ENCODE data around the gene GFPT1. TPM values are rescaled to one million over a fixed set of nuclear protein-coding genes. Genes with fewer than 3 reads are reported as not detected.

Gene GFPT1
- total and polyA plus RNA-seq, 4 donors = 14.7 to 42.6 (median 18.1) TPM

DNA sequence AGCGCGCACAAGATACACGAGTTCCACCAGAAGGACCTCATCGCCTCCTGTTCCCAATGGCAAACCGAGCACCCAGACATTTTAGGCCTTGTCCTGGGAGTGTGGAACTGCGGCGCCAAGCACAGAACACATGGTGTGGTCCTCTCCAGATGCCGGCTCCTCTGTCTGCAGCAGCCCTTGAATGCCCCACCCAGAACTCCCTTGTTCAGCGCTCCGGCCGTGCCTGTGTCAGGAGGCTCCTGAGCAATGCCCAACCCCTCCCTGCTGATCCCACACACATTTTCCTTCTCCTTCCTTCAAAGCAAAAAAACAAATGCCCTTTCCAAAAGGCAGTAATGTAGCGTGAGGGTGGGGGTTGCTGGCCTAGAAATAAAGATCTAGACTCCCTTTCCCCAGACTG, 89.8 kb downstream of the GFPT1 start:
- Histone ChIP-seq H3K36me3 (ENCODE audit: control insufficient read depth in 4 of 4, insufficient read depth in 3 of 4, low read depth in 1 of 4, low read length in 3 of 4) (no peaks in the 10 kb centered on the region), H3K27me3 (ENCODE audit: control insufficient read depth in 4 of 4, insufficient read depth in 4 of 4, low read length in 3 of 4) (no peaks in the 10 kb centered on the region), H3K4me3 (ENCODE audit: low read depth in 1 of 3, low read length in 3 of 3) (no peak overlapping the region), H3K9ac (ENCODE audit: low read depth in 1 of 2, low read length in 2 of 2) (no peak overlapping the region), H3K27ac (ENCODE audit: low read depth in 1 of 2, low read length in 2 of 2) (no peak overlapping the region), H3K9me3 (ENCODE audit: control insufficient read depth in 4 of 4, low read length in 3 of 4) (no peaks in the 10 kb centered on the region), H3K4me1 (ENCODE audit: control insufficient read depth in 4 of 4, insufficient read depth in 4 of 4, low read length in 3 of 4) (no peaks in the 10 kb centered on the region)
- no peak for DNase-seq (ENCODE audit: low spot score)
- TF ChIP-seq, protein P1, sequence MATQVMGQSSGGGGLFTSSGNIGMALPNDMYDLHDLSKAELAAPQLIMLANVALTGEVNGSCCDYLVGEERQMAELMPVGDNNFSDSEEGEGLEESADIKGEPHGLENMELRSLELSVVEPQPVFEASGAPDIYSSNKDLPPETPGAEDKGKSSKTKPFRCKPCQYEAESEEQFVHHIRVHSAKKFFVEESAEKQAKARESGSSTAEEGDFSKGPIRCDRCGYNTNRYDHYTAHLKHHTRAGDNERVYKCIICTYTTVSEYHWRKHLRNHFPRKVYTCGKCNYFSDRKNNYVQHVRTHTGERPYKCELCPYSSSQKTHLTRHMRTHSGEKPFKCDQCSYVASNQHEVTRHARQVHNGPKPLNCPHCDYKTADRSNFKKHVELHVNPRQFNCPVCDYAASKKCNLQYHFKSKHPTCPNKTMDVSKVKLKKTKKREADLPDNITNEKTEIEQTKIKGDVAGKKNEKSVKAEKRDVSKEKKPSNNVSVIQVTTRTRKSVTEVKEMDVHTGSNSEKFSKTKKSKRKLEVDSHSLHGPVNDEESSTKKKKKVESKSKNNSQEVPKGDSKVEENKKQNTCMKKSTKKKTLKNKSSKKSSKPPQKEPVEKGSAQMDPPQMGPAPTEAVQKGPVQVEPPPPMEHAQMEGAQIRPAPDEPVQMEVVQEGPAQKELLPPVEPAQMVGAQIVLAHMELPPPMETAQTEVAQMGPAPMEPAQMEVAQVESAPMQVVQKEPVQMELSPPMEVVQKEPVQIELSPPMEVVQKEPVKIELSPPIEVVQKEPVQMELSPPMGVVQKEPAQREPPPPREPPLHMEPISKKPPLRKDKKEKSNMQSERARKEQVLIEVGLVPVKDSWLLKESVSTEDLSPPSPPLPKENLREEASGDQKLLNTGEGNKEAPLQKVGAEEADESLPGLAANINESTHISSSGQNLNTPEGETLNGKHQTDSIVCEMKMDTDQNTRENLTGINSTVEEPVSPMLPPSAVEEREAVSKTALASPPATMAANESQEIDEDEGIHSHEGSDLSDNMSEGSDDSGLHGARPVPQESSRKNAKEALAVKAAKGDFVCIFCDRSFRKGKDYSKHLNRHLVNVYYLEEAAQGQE (IDR thresholded peaks at IDR 0.05) = no peak
- no peak for TF ChIP-seq JUND (IDR thresholded peaks at IDR 0.05)
- TF ChIP-seq, protein P2, sequence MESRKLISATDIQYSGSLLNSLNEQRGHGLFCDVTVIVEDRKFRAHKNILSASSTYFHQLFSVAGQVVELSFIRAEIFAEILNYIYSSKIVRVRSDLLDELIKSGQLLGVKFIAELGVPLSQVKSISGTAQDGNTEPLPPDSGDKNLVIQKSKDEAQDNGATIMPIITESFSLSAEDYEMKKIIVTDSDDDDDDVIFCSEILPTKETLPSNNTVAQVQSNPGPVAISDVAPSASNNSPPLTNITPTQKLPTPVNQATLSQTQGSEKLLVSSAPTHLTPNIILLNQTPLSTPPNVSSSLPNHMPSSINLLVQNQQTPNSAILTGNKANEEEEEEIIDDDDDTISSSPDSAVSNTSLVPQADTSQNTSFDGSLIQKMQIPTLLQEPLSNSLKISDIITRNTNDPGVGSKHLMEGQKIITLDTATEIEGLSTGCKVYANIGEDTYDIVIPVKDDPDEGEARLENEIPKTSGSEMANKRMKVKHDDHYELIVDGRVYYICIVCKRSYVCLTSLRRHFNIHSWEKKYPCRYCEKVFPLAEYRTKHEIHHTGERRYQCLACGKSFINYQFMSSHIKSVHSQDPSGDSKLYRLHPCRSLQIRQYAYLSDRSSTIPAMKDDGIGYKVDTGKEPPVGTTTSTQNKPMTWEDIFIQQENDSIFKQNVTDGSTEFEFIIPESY (IDR thresholded peaks at IDR 0.05) = no peak
- TF ChIP-seq FOXA1 (IDR thresholded peaks at IDR 0.05) = no peak
- WGBS = 92% methylated on average over 12 of the region's 12 CpGs

DNA sequence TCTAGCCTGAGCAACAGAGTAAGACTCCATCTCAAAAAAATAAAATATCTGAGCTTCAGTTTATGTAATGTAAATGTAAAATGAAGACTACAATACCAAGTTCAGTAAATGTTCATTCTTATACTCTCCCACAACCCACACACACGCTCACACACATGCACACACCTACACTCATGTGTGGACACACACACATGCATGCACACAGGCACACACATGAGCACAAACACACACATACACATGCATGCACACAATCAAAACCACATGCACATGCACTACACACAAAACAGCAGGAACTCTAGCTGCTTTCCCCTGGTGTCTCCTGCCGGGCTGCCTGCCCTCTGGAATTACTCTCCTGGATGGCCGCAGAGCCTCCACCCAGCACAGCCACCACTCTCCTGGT, 90.6 kb downstream of the GFPT1 start:
- Histone ChIP-seq H3K27me3 (ENCODE audit: control insufficient read depth in 4 of 4, insufficient read depth in 4 of 4, low read length in 3 of 4) (no peaks in the 10 kb centered on the region), H3K4me3 (ENCODE audit: low read depth in 1 of 3, low read length in 3 of 3) (no peak overlapping the region), H3K9me3 (ENCODE audit: control insufficient read depth in 4 of 4, low read length in 3 of 4) (no peaks in the 10 kb centered on the region), H3K27ac (ENCODE audit: low read depth in 1 of 2, low read length in 2 of 2) (no peak overlapping the region), H3K4me1 (ENCODE audit: control insufficient read depth in 4 of 4, insufficient read depth in 4 of 4, low read length in 3 of 4) (no peaks in the 10 kb centered on the region), H3K36me3 (ENCODE audit: control insufficient read depth in 4 of 4, insufficient read depth in 3 of 4, low read depth in 1 of 4, low read length in 3 of 4) (no peaks in the 10 kb centered on the region), H3K9ac (ENCODE audit: low read depth in 1 of 2, low read length in 2 of 2) (no peak overlapping the region)
- WGBS = 96% methylated on average over 3 of the region's 3 CpGs
- TF ChIP-seq, protein P1 (IDR thresholded peaks at IDR 0.05) = no peak
- TF ChIP-seq FOXA1 (IDR thresholded peaks at IDR 0.05) (no peak), NR2F2 (IDR thresholded peaks at IDR 0.05) (no peak), GABPA (IDR thresholded peaks at IDR 0.05 in 1 of 2, conservative IDR thresholded peaks at IDR 0.05 in 1 of 2) (no peak), SP1 (IDR thresholded peaks at IDR 0.05) (no peak), HNF4G (IDR thresholded peaks at IDR 0.05) (no peak), YY1 (IDR thresholded peaks at IDR 0.05) (no peak), TAF1 (conservative IDR thresholded peaks at IDR 0.05) (no peak), FOXA2 (IDR thresholded peaks at IDR 0.05) (no peak), RXRA (IDR thresholded peaks at IDR 0.05) (no peak), EGR1 (IDR thresholded peaks at IDR 0.05; ENCODE audit: low read depth in 2 of 2) (no peak), JUND (IDR thresholded peaks at IDR 0.05) (no peak), RAD21 (IDR thresholded peaks at IDR 0.05) (no peak), HNF4A (conservative IDR thresholded peaks at IDR 0.05) (no peak)
- TF ChIP-seq, protein P2 (IDR thresholded peaks at IDR 0.05) = no peak
- TF ChIP-seq, protein P3, sequence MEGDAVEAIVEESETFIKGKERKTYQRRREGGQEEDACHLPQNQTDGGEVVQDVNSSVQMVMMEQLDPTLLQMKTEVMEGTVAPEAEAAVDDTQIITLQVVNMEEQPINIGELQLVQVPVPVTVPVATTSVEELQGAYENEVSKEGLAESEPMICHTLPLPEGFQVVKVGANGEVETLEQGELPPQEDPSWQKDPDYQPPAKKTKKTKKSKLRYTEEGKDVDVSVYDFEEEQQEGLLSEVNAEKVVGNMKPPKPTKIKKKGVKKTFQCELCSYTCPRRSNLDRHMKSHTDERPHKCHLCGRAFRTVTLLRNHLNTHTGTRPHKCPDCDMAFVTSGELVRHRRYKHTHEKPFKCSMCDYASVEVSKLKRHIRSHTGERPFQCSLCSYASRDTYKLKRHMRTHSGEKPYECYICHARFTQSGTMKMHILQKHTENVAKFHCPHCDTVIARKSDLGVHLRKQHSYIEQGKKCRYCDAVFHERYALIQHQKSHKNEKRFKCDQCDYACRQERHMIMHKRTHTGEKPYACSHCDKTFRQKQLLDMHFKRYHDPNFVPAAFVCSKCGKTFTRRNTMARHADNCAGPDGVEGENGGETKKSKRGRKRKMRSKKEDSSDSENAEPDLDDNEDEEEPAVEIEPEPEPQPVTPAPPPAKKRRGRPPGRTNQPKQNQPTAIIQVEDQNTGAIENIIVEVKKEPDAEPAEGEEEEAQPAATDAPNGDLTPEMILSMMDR (IDR thresholded peaks at IDR 0.05; ENCODE audit: low read depth, low read length, missing input control) = no peak
- TF ChIP-seq, protein P4, sequence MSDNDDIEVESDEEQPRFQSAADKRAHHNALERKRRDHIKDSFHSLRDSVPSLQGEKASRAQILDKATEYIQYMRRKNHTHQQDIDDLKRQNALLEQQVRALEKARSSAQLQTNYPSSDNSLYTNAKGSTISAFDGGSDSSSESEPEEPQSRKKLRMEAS (IDR thresholded peaks at IDR 0.05) = no peak
- TF ChIP-seq, protein P5, sequence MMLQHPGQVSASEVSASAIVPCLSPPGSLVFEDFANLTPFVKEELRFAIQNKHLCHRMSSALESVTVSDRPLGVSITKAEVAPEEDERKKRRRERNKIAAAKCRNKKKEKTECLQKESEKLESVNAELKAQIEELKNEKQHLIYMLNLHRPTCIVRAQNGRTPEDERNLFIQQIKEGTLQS (IDR thresholded peaks at IDR 0.05) = no peak
- DNase-seq (ENCODE audit: low spot score) = no peak

All from liver (tissue), 9 donors.